Tibial nerve (tissue), 4 donors: Measurements from ENCODE around the gene GBA2.

ENCODE experiments used
- CTCF ChIP-seq, 5 experiments: fragments of 200-600 bp in 3 of 5; fragments of 450-650 bp in 2 of 5; sonication (generic) in 3 of 5; IDR thresholded peaks; one replicate each; pipeline ENCODE4 v1.5.1; 2016 to 2019; ENCODE audit warnings: antibody characterized with exemption in 5 of 5, mild to moderate bottlenecking in 3 of 5, moderate library complexity in 2 of 5
- EP300 ChIP-seq, 2 donors: sonication (generic); formaldehyde crosslinking; IDR thresholded peaks; one replicate each; pipeline ENCODE4 v1.6.1; 2017; ENCODE audit warnings: antibody characterized with exemption in 2 of 2, mild to moderate bottlenecking in 1 of 2
- POLR2A ChIP-seq, 2 donors: fragments of 450-650 bp; IDR thresholded peaks; one replicate each; pipeline ENCODE4 v1.6.1; 2017; ENCODE audit warnings: antibody characterized with exemption in 2 of 2, mild to moderate bottlenecking in 2 of 2, moderate library complexity in 2 of 2

- no peak for TF ChIP-seq CTCF (IDR thresholded peaks at IDR 0.05)
- TF ChIP-seq POLR2A (IDR thresholded peaks at IDR 0.05): no peak
- no peak for TF ChIP-seq EP300 (IDR thresholded peaks at IDR 0.05)
Observed at GRCh38 chr9:35712762-35713400, 36.1 kb downstream of the GBA2 start.
